ENCODE results near the gene MST1.
"Not testable (repeated sequence)": the region's sequence is repeated elsewhere in the genome, so short reads cannot be mapped to it uniquely, and the experiment has no call there.

DNA sequence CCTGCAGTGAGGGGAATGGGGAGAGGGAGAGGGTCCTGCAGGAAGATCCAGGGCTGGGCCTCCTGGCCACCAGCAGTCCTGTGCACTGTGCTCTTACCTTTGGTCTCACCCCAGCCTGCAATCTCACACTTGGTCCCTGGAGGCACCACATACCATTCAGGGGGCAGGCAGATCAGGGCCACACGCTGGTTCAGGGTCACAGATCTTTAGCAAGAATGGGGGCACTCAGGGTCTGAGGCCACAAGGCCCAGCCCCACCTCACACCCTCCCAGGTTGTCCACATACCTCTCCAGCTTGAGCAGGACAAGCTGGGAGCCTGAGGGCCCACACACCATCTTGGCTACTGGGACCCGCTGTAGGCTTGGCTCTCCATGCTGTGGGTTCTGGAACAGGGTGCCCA is 4.8 kb downstream of the MST1 start:
- not testable (repeated sequence) for TF ChIP-seq CTCF (IDR thresholded peaks at IDR 0.05; ENCODE audit: borderline replicate concordance, extremely low read depth, low read length, poor library complexity, severe bottlenecking); EZH2 (IDR thresholded peaks at IDR 0.05; ENCODE audit: borderline replicate concordance, low read depth, low read length, severe bottlenecking)

All from DND-41 (cell line).